Vagina (tissue), 2 donors: ENCODE data around the gene IRAK4. TPM values are rescaled to one million over a fixed set of nuclear protein-coding genes. Genes with fewer than 3 reads are reported as not detected.

Experiments used
- DNase-seq, 2 donors: peaks; one replicate each; pipeline ENCODE4 v3.0.0-alpha.2; 2017; ENCODE audit errors: extremely low spot score in 2 of 2
- H3K27ac ChIP-seq: fragments of 200-600 bp; sonication (generic); one replicate; pipeline ENCODE4 v1.5.1; 2019
- H3K27me3 ChIP-seq: fragments of 200-600 bp; sonication (generic); one replicate; pipeline ENCODE4 v1.5.1; 2019
- H3K36me3 ChIP-seq, 2 donors: fragments of 200-600 bp; sonication (generic); one replicate each; pipeline ENCODE4 v1.5.1; 2017 to 2019
- H3K4me1 ChIP-seq: fragments of 200-600 bp; sonication (generic); one replicate; pipeline ENCODE4 v1.5.1; 2019
- H3K4me3 ChIP-seq, 2 donors: fragments of 200-600 bp; sonication (generic); 1 replicate in 1 of 2; 2 replicates in 1 of 2; pipeline ENCODE4 v1.5.1; 2016 to 2019
- H3K9me3 ChIP-seq: fragments of 200-600 bp; sonication (generic); one replicate; pipeline ENCODE4 v1.5.1; 2019
- POLR2A ChIP-seq, 2 donors: fragments of 450-650 bp; IDR thresholded peaks; one replicate each; pipeline ENCODE4 v1.6.1; 2017; ENCODE audit warnings: antibody characterized with exemption in 2 of 2, mild to moderate bottlenecking in 2 of 2, moderate library complexity in 2 of 2
- POLR2AphosphoS5 ChIP-seq, 2 donors: sonication (generic); formaldehyde crosslinking; IDR thresholded peaks; one replicate each; pipeline ENCODE4 v1.9.0; 2017; ENCODE audit warnings: antibody characterized with exemption in 2 of 2, mild to moderate bottlenecking in 2 of 2, low read depth in 1 of 2; ENCODE audit not compliant: insufficient read depth in 1 of 2
- intact Hi-C: fragments of 100-400 bp; cut with DNase I; formaldehyde crosslinking; loops from one replicate; pipeline ENCODE4 v1.15.1; 2023
- total RNA-seq: library from RNA; depleted of rRNA; stranded (reverse); fragments of >200 nt; gene quantifications from one replicate; pipeline ENCODE4 v1.2.3, GENCODE V29; 2016
- TF ChIP-seq, protein P1 (sequence below), 3 experiments: fragments of 450-650 bp in 2 of 3; fragments of 200-600 bp in 1 of 3; sonication (generic) in 1 of 3; IDR thresholded peaks; one replicate each; pipeline ENCODE4 v1.5.1; 2017 to 2019; ENCODE audit warnings: antibody characterized with exemption in 3 of 3, mild to moderate bottlenecking in 2 of 3, moderate library complexity in 2 of 3

Gene IRAK4
- total RNA-seq, 1 donor from 2014 or later: 16.9 TPM

DNA sequence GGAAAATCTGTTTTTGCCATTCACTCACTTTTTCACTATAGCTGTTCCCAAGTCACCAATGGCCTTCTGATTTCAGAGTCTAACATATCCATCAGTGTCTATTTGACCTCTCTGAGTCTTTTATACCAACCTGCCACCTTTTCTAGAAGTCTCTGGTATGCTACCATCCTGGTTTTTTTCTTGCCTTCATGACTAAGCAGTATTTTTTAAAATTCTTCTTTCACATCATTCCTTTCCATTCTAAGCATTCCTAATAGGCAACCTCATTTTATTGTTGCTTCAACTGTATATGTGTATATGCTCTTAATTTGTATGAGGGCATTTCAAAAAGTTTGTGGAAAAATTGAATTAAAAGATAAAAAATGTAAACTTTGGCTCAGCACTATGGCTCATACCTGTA, 5.0 kb downstream of the IRAK4 start:
- TF ChIP-seq POLR2A (IDR thresholded peaks at IDR 0.05) (no peak), POLR2AphosphoS5 (IDR thresholded peaks at IDR 0.05; ENCODE audit: insufficient read depth in 1 of 2, low read depth in 1 of 2) (no peak)
- TF ChIP-seq, protein P1, sequence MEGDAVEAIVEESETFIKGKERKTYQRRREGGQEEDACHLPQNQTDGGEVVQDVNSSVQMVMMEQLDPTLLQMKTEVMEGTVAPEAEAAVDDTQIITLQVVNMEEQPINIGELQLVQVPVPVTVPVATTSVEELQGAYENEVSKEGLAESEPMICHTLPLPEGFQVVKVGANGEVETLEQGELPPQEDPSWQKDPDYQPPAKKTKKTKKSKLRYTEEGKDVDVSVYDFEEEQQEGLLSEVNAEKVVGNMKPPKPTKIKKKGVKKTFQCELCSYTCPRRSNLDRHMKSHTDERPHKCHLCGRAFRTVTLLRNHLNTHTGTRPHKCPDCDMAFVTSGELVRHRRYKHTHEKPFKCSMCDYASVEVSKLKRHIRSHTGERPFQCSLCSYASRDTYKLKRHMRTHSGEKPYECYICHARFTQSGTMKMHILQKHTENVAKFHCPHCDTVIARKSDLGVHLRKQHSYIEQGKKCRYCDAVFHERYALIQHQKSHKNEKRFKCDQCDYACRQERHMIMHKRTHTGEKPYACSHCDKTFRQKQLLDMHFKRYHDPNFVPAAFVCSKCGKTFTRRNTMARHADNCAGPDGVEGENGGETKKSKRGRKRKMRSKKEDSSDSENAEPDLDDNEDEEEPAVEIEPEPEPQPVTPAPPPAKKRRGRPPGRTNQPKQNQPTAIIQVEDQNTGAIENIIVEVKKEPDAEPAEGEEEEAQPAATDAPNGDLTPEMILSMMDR (IDR thresholded peaks at IDR 0.05): no peak

DNA sequence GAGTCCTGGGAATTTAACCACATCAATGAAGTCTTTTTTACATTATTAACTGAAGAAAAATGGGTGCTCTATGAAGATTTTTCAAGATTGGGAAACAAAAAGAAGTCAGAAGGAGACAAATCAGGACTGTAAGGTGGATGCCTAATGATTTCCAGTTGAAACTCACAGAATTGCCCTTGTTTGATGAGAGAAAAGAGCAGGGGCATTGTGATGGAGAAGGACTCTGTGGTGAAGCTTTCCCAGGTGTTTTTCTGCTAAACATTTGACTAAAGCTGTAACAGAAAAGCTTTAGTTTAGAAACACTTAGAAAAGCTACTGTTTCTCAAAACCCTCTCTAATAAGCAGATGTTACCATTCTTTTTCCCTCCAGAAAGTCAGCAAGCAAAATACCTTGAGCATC, 5.8 kb downstream of the IRAK4 start:
- no peak overlapping the region for H3K27ac ChIP-seq
- peaks cover 15% of the 10 kb centered on the region for H3K4me1 ChIP-seq
- no peaks in the 10 kb centered on the region for H3K9me3 ChIP-seq
- H3K27me3 ChIP-seq: no peaks in the 10 kb centered on the region
- TF ChIP-seq POLR2AphosphoS5 (IDR thresholded peaks at IDR 0.05; ENCODE audit: insufficient read depth in 1 of 2, low read depth in 1 of 2): no peak
- TF ChIP-seq, protein P1 (IDR thresholded peaks at IDR 0.05): no peak
- no peak for TF ChIP-seq POLR2A (IDR thresholded peaks at IDR 0.05)
- H3K36me3 ChIP-seq: peaks cover 0 to under 1% of the 10 kb centered on the region in 2 donors
- intact Hi-C loops: no loop called here
- H3K4me3 ChIP-seq: no peak overlapping the region
- no peak for DNase-seq

More for the DNA sequence above, 5.0 kb downstream of the IRAK4 start:
- Histone ChIP-seq H3K4me3 (no peak overlapping the region), H3K9me3 (no peaks in the 10 kb centered on the region), H3K27ac (no peak overlapping the region), H3K27me3 (no peaks in the 10 kb centered on the region), H3K4me1 (peaks cover 17% of the 10 kb centered on the region), H3K36me3 (no peaks in the 10 kb centered on the region)
- intact Hi-C loops: no loop called here
- no peak for DNase-seq

DNA sequence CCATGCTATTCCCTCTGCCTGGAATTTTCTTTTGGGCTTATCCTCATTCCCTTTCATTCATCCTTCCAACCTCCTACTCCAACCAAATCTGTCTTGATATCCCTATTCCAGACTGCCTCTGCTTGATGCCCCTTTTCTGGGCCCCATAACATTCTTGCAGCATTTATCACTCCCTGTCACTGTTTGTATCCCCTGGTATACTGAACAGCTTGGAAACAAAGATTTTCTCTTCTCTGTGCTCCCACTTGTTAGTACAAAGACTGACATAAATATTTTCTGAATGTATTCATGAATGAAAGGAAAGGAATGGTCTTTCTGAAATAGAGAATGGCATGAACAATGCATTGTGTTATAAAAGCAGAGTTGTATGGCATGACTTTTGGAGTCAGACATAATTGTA, 7.5 kb downstream of the IRAK4 start:
- Histone ChIP-seq H3K36me3 (peaks cover 0 to 16% of the 10 kb centered on the region in 2 donors), H3K27me3 (no peaks in the 10 kb centered on the region), H3K4me3 (no peak overlapping the region), H3K9me3 (no peaks in the 10 kb centered on the region), H3K27ac (no peak overlapping the region), H3K4me1 (no peaks in the 10 kb centered on the region)
- intact Hi-C loops: no loop called here
- TF ChIP-seq, protein P1 (IDR thresholded peaks at IDR 0.05): no peak
- DNase-seq: no peak

DNA sequence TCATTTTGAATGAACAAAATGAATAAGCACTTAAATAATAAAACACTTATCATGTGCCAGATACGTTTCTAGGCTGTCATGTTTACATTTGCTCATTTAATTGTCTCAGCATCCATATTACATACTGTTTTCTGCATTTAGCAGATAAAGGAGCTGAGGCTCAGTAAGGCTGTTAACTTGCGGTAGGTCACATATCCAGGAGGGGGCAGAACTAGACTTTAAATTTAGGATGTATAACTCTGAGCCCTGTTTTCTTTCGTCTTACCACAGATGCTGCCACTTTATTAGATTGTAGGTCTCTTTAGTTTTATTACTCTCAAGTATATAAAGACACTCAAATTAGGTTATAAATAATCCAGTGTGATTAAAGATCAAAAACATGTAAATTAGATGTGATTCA, 17.7 kb downstream of the IRAK4 start:
- no peak overlapping the region for H3K4me3 ChIP-seq
- no peak for DNase-seq
- peaks cover 0 to 57% of the 10 kb centered on the region in 2 donors for H3K36me3 ChIP-seq
- no peaks in the 10 kb centered on the region for H3K4me1 ChIP-seq
- intact Hi-C loops: no loop called here
- no peaks in the 10 kb centered on the region for H3K9me3 ChIP-seq
- H3K27ac ChIP-seq: no peak overlapping the region
- TF ChIP-seq POLR2AphosphoS5 (IDR thresholded peaks at IDR 0.05; ENCODE audit: insufficient read depth in 1 of 2, low read depth in 1 of 2) (no peak), POLR2A (IDR thresholded peaks at IDR 0.05) (no peak)
- TF ChIP-seq, protein P1 (IDR thresholded peaks at IDR 0.05): no peak
- no peaks in the 10 kb centered on the region for H3K27me3 ChIP-seq

DNA sequence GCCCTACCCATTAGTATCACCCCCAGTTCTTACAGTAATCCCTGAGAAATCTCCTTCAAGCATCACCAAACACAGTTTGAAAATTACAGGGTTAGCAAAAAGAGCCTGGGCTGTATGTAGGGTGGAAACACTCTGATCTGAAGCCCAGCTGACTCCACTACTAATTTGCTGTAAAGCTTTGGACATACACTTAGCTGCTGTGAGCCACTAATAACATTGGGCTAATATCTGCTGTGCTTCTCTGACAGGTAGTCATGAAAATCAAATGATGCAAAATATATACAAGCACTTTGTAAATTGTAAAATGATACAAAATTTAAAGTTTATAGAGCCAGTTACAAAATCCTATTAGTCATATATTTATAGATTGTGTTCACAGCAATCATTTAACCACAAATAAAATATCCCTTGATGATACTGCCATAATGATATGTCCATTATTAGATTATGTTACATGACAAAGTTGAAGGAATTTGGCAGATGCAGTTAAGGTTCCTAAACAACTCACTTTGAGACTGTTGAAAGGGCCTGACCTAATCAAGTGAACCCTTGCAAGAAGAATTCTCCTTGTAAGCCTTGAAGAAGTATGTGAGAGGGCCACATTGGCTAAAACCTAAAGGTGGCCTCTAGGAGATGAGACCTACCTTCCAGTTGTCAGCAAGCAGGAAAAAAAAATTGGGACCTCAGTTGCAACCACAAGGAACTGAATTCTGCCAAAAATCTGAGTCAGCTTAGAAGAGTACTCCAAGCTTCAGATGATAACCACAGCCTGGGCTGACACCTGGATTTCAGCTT, 28.3 kb downstream of the IRAK4 start:
- TF ChIP-seq POLR2A (IDR thresholded peaks at IDR 0.05): no peak
- TF ChIP-seq POLR2AphosphoS5 (IDR thresholded peaks at IDR 0.05; ENCODE audit: insufficient read depth in 1 of 2, low read depth in 1 of 2): no peak
- TF ChIP-seq, protein P1 (IDR thresholded peaks at IDR 0.05): no peak
- Histone ChIP-seq H3K4me3 (no peak overlapping the region), H3K36me3 (peaks cover 0 to 46% of the 10 kb centered on the region in 2 donors), H3K27ac (no peak overlapping the region), H3K4me1 (no peaks in the 10 kb centered on the region), H3K27me3 (no peaks in the 10 kb centered on the region), H3K9me3 (no peaks in the 10 kb centered on the region)
- intact Hi-C loops: no loop called here
- DNase-seq: no peak
